Ovary (tissue), 9 donors: Measurements from ENCODE around the gene SLC7A1. TPM values are rescaled to one million over a fixed set of nuclear protein-coding genes. Genes with fewer than 3 reads are reported as not detected.

Experiments
- DNase-seq, 5 donors: peaks; one replicate each; pipeline ENCODE4 v3.0.0-alpha.2; 2019 to 2020
- H3K27ac ChIP-seq, 2 donors: fragments of 200-600 bp; one replicate each; pipeline versions ENCODE4 v1.5.1 to v1.8.0; 2019 to 2022
- H3K27me3 ChIP-seq: fragments of 200-600 bp; one replicate; pipeline ENCODE4 v1.8.0; 2022
- H3K36me3 ChIP-seq: fragments of 200-600 bp; sonication (generic); one replicate; pipeline ENCODE4 v1.5.1; 2019
- H3K4me1 ChIP-seq: one replicate; pipeline ENCODE4 v1.8.1; 2013; ENCODE audit warnings: mild to moderate bottlenecking, moderate library complexity; ENCODE audit not compliant: insufficient read depth
- H3K4me3 ChIP-seq: fragments of 200-600 bp; sonication (generic); one replicate; pipeline ENCODE4 v1.5.1; 2017
- H3K9me3 ChIP-seq, 2 donors: fragments of 200-600 bp in 1 of 2; sonication (generic) in 1 of 2; one replicate each; pipeline versions ENCODE4 v1.5.1 to v1.8.1; 2013 to 2019; ENCODE audit warnings: mild to moderate bottlenecking in 1 of 2, moderate library complexity in 1 of 2
- EP300 ChIP-seq: sonication (generic); formaldehyde crosslinking; IDR thresholded peaks from one replicate; pipeline ENCODE4 v1.6.1; 2017; ENCODE audit warnings: antibody characterized with exemption
- POLR2A ChIP-seq: fragments of 450-650 bp; IDR thresholded peaks from one replicate; pipeline ENCODE4 v1.6.1; 2017; ENCODE audit warnings: antibody characterized with exemption, mild to moderate bottlenecking, moderate library complexity
- WGBS, 3 donors: extraction: QIAGEN DNeasy Blood & Tissue Kit in 1 of 3; methylation state at CpG; one replicate each; pipeline versions ENCODE4 v1.1.5 to v1.1.7; 2013 to 2017; 5-methylcytosine and 5-hydroxymethylcytosine counted together
- intact Hi-C, 4 donors: fragments of 100-400 bp; cut with DNase I; formaldehyde crosslinking; loops; one replicate each; pipeline versions ENCODE4 v1.11.0 to v1.15.1; 2022 to 2023
- polyA plus RNA-seq, 2 donors: library from polyadenylated mRNA; stranded (reverse); fragments of 200-250 nt in 1 of 2; fragments of 350-450 nt in 1 of 2; fragmentation: Illumina TruSeq in 1 of 2; extraction: RNeasy Lipid Tissue Mini Kit (QIAGEN cat#74804) in 1 of 2; gene quantifications; one replicate each; pipeline ENCODE4 v1.2.3, GENCODE V29; 2013 to 2014
- total RNA-seq, 7 donors: library from RNA; depleted of rRNA in 2 of 7; stranded (reverse); fragments of >200 nt in 2 of 7; fragmentation: NEBNext Ultra II Directional in 3 of 7; extraction: Animal tissue kit (Norgen Biotek cat#: 25700) in 3 of 7; gene quantifications; one replicate each; pipeline versions ENCODE4 v1.1.0 to v1.2.4, GENCODE V29; 2016 to 2023
- TF ChIP-seq, protein P1 (sequence below), 3 donors: fragments of 450-650 bp in 2 of 3; fragments of 200-600 bp in 1 of 3; IDR thresholded peaks; one replicate each; pipeline versions ENCODE4 v1.5.1 to v1.8.0; 2016 to 2022; ENCODE audit warnings: antibody characterized with exemption in 3 of 3, mild to moderate bottlenecking in 1 of 3
- donor health status: DM: no; HTN: no; CAD: no; lungs with moderate emphysema.
- donor health status: DM: no; HTN: no; CAD: no.
- donor health status: Bipolar disorder and iron deficiency.
- donor health status: DM: yes; HTN: yes; CAD: no.
- donor health status: DM: no; HTN: no; CAD: no.
- donor health status: DM: yes; HTN: yes; CAD: no.

SLC7A1 gene
- total and polyA plus RNA-seq, 9 donors, result 3.3 to 98.7 (median 14.0) TPM

DNA sequence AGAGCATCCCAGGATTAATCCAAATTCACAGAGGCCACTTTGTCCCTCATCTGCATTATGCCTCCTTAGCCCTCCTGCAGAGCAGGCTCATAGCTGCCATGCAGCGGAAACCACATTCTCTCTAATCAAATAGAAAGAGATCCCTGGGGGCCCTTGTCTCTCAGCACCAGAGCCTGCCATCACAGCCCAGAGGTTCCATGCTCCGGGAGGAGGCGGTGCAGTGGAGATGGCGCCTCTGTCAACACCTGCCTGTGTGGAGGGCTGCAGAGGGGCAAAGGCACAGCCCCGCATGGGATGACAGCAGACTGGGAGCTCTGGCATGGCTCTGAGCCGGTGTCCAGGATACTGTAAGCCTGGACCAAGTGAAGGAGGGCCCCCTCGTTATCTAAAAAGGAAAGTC lies 111.3 kb downstream of the SLC7A1 start:
- Histone ChIP-seq H3K4me1 (peaks cover 4% of the 10 kb centered on the region), H3K27ac (no peak overlapping the region), H3K36me3 (no peaks in the 10 kb centered on the region), H3K27me3 (no peaks in the 10 kb centered on the region), H3K4me3 (no peak overlapping the region), H3K9me3 (no peaks in the 10 kb centered on the region)
- 77 to 86% (median 78%) methylated on average over 7 of the region's 7 CpGs for WGBS, 3 donors
- TF ChIP-seq, protein P1, sequence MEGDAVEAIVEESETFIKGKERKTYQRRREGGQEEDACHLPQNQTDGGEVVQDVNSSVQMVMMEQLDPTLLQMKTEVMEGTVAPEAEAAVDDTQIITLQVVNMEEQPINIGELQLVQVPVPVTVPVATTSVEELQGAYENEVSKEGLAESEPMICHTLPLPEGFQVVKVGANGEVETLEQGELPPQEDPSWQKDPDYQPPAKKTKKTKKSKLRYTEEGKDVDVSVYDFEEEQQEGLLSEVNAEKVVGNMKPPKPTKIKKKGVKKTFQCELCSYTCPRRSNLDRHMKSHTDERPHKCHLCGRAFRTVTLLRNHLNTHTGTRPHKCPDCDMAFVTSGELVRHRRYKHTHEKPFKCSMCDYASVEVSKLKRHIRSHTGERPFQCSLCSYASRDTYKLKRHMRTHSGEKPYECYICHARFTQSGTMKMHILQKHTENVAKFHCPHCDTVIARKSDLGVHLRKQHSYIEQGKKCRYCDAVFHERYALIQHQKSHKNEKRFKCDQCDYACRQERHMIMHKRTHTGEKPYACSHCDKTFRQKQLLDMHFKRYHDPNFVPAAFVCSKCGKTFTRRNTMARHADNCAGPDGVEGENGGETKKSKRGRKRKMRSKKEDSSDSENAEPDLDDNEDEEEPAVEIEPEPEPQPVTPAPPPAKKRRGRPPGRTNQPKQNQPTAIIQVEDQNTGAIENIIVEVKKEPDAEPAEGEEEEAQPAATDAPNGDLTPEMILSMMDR (IDR thresholded peaks at IDR 0.05), result no peak
- TF ChIP-seq EP300 (no peak), POLR2A (no peak)
- intact Hi-C loops, result no loop called here
- no peak for DNase-seq

DNA sequence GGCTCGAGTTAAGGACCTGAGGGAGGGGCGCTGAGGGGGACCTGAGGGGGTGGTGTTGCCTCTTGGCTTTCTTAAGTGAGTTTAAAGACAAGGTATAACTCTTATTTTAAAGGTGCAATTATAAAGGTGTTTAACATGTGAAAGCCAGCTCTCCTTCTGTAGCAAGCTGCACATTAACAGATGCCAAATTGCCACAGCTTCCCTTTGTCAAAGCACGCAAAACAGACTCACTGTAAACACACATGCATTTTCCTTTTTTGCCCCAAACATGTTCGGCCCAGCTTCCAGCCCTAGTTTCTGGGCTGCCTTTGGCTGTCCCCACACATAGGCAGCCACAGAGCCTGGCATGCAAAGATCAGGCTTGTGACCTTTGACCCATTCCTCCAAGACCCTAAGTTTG lies 111.9 kb downstream of the SLC7A1 start:
- Histone ChIP-seq H3K4me3 (no peak overlapping the region), H3K36me3 (no peaks in the 10 kb centered on the region), H3K4me1 (peaks cover 8% of the 10 kb centered on the region), H3K9me3 (no peaks in the 10 kb centered on the region), H3K27me3 (no peaks in the 10 kb centered on the region), H3K27ac (no peak overlapping the region)
- no peak for DNase-seq
- 61 to 66% (median 62%) methylated on average over 4 of the region's 4 CpGs for WGBS, 3 donors
- intact Hi-C loops, result no loop called here
- TF ChIP-seq, protein P1 (IDR thresholded peaks at IDR 0.05), result no peak
- no peak for TF ChIP-seq POLR2A
- TF ChIP-seq EP300, result no peak

DNA sequence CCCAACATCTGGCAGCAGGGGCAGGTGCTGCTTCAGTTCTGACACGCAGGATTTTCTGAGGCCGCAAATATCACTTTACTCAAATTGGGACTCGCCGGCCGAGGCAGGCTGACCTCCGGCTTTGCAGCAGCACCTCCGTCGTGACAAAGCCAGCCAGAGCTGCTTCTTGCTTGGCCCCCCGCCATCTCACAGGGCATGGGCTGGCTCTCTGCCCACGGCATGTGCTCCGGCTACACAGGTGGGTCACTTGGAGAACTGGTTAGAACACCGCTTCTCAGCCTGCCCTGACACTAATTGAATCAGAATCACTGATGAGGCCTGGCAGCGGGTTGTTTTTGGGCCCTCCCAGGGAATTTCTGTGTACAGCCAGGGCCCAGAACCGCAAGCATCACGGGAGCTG lies 112.3 kb downstream of the SLC7A1 start:
- H3K27ac ChIP-seq, result no peak overlapping the region
- H3K4me1 ChIP-seq, result peaks cover 8% of the 10 kb centered on the region
- no peak for DNase-seq
- H3K9me3 ChIP-seq, result no peaks in the 10 kb centered on the region
- intact Hi-C loops, result no loop called here
- H3K27me3 ChIP-seq, result no peaks in the 10 kb centered on the region
- WGBS, 3 donors, result 83 to 94% (median 83%) methylated on average over 15 of the region's 15 CpGs
- no peaks in the 10 kb centered on the region for H3K36me3 ChIP-seq
- H3K4me3 ChIP-seq, result no peak overlapping the region
- TF ChIP-seq EP300 (no peak), POLR2A (no peak)
- TF ChIP-seq, protein P1 (IDR thresholded peaks at IDR 0.05), result no peak

DNA sequence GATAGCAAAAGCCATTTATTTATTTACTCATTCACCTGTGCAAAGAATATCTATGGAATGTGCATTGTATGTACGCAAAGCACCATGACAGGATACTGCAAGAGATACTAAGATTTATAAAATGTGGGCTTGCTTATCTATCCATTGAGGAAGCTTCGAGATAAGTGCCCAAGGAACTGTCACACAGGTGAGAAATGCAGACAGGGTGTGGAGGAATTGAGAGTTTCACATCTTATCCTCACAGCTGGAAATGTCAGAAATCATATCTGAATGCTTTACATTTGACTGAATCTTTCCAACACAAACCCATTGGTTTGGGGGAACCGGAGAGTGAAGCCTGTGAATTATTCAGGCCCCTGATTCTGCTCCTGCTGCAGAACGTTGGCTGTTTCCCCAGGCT lies 113.0 kb downstream of the SLC7A1 start:
- Histone ChIP-seq H3K4me3 (no peak overlapping the region), H3K27me3 (no peaks in the 10 kb centered on the region), H3K27ac (no peak overlapping the region), H3K36me3 (no peaks in the 10 kb centered on the region), H3K9me3 (no peaks in the 10 kb centered on the region), H3K4me1 (peaks cover 8% of the 10 kb centered on the region)
- WGBS, 3 donors, result 73 to 81% (median 79%) methylated on average over 4 of the region's 4 CpGs
- DNase-seq, result no peak
- intact Hi-C loops, result no loop called here
- TF ChIP-seq, protein P1 (IDR thresholded peaks at IDR 0.05), result no peak
- TF ChIP-seq EP300 (no peak), POLR2A (no peak)

DNA sequence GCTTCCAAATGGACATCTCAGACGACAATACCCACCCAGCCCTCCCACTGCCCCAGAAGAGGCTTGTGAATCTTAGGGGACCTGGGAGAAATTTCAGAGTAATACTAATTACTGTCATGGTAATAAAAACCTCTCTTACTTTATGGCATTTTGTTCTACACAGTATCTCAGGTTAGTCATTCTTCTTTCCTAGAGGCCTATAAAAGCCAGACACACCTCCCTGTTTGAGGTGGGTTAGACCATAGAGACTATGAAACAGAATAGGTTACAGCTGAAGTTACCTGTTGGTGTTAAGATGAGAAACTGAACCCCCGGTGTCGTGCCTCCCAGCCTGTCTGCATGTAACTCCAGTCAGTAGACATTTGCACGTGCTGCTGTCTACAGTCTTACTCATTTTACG lies 113.9 kb downstream of the SLC7A1 start:
- Histone ChIP-seq H3K9me3 (no peaks in the 10 kb centered on the region), H3K27ac (no peak overlapping the region), H3K27me3 (no peaks in the 10 kb centered on the region), H3K36me3 (no peaks in the 10 kb centered on the region), H3K4me1 (peaks cover 8% of the 10 kb centered on the region), H3K4me3 (no peak overlapping the region)
- DNase-seq, result no peak
- TF ChIP-seq POLR2A (no peak), EP300 (no peak)
- TF ChIP-seq, protein P1 (IDR thresholded peaks at IDR 0.05), result no peak
- 92 to 96% (median 93%) methylated on average over 5 of the region's 5 CpGs for WGBS, 3 donors
- intact Hi-C loops, result no loop called here
